H9 (cell line): ENCODE measurements around the gene IGF1R. TPM values are rescaled to one million over a fixed set of nuclear protein-coding genes. Genes with fewer than 3 reads are reported as not detected.

Experiments
- DNase-seq: peaks from one replicate; pipeline ENCODE4 v3.0.0-alpha.2; 2017
- H2AFZ ChIP-seq: one replicate; pipeline ENCODE4 v1.6.1; 2013; ENCODE audit warnings: mild to moderate bottlenecking, low read length, control low read depth, moderate library complexity
- H2AK5ac ChIP-seq: 2 replicates; pipeline ENCODE4 v1.6.1; 2013; ENCODE audit warnings: low read length, control low read depth, mixed read lengths; ENCODE audit not compliant: insufficient read length
- H2BK120ac ChIP-seq: one replicate; pipeline ENCODE4 v1.6.1; 2013; ENCODE audit warnings: low read depth, mild to moderate bottlenecking, low read length, control low read depth, inconsistent platforms; ENCODE audit not compliant: poor library complexity, severe bottlenecking
- H2BK12ac ChIP-seq: 2 replicates; pipeline ENCODE4 v1.6.1; 2013; ENCODE audit warnings: low read length, control low read depth, mixed read lengths, low read depth; ENCODE audit not compliant: insufficient read length
- H2BK15ac ChIP-seq: 2 replicates; pipeline ENCODE4 v1.6.1; 2013; ENCODE audit warnings: low read depth, low read length, control low read depth
- H2BK20ac ChIP-seq: one replicate; pipeline ENCODE4 v1.6.1; 2013; ENCODE audit warnings: low read depth, mild to moderate bottlenecking, low read length, control low read depth, inconsistent platforms; ENCODE audit not compliant: poor library complexity, severe bottlenecking
- H2BK5ac ChIP-seq: 2 replicates; pipeline ENCODE4 v1.6.1; 2013; ENCODE audit warnings: low read length, control low read depth, mixed read lengths; ENCODE audit not compliant: insufficient read length
- H3K14ac ChIP-seq: 2 replicates; pipeline ENCODE4 v1.6.1; 2013; ENCODE audit warnings: low read length, control low read depth; ENCODE audit not compliant: insufficient read depth
- H3K18ac ChIP-seq: 2 replicates; pipeline ENCODE4 v1.6.1; 2013; ENCODE audit warnings: low read depth, mild to moderate bottlenecking, mixed read lengths, low read length, control low read depth; ENCODE audit not compliant: insufficient read length
- H3K23ac ChIP-seq: 2 replicates; pipeline ENCODE4 v1.6.1; 2013; ENCODE audit warnings: low read length, control low read depth, mixed read lengths, low read depth; ENCODE audit not compliant: insufficient read length
- H3K23me2 ChIP-seq: 2 replicates; pipeline ENCODE4 v1.6.1; 2013; ENCODE audit warnings: low read depth, mild to moderate bottlenecking, mixed read lengths, low read length, control low read depth; ENCODE audit not compliant: insufficient read length, poor library complexity, severe bottlenecking
- H3K27ac ChIP-seq: 2 replicates; pipeline ENCODE4 v1.5.1; 2013; ENCODE audit warnings: low read length, control low read depth, mixed read lengths, low read depth; ENCODE audit not compliant: insufficient read length
- H3K27me3 ChIP-seq: 2 replicates; pipeline ENCODE4 v1.6.1; 2013; ENCODE audit warnings: low read length, control low read depth, inconsistent platforms; ENCODE audit not compliant: insufficient read depth
- H3K4ac ChIP-seq: 2 replicates; pipeline ENCODE4 v1.6.1; 2013; ENCODE audit warnings: low read depth, mild to moderate bottlenecking, control low read depth, inconsistent platforms, low read length, moderate library complexity
- H3K4me1 ChIP-seq: 2 replicates; pipeline ENCODE4 v1.6.1; 2013; ENCODE audit warnings: low read length, control low read depth, inconsistent platforms; ENCODE audit not compliant: insufficient read depth
- H3K4me2 ChIP-seq: 2 replicates; pipeline ENCODE4 v1.6.1; 2013; ENCODE audit warnings: low read length, control low read depth, mixed read lengths; ENCODE audit not compliant: insufficient read length, insufficient read depth
- H3K56ac ChIP-seq: 2 replicates; pipeline ENCODE4 v1.6.1; 2013; ENCODE audit warnings: low read depth, mild to moderate bottlenecking, mixed read lengths, low read length, control low read depth; ENCODE audit not compliant: insufficient read length
- H3K79me1 ChIP-seq: 2 replicates; pipeline ENCODE4 v1.6.1; 2013; ENCODE audit warnings: low read depth, mild to moderate bottlenecking, moderate library complexity, low read length, control low read depth, inconsistent platforms; ENCODE audit not compliant: insufficient read depth, poor library complexity, severe bottlenecking
- H3K79me2 ChIP-seq: 2 replicates; pipeline ENCODE4 v1.6.1; 2013; ENCODE audit warnings: low read length, control low read depth, inconsistent platforms; ENCODE audit not compliant: insufficient read depth
- H3K9ac ChIP-seq: 2 replicates; pipeline ENCODE4 v1.6.1; 2013; ENCODE audit warnings: low read length, control low read depth, mixed read lengths; ENCODE audit not compliant: insufficient read length; ENCODE audit errors: extremely low read depth
- H3K9me3 ChIP-seq: one replicate; pipeline ENCODE4 v1.6.1; 2013; ENCODE audit warnings: low read depth, low read length, inconsistent platforms; ENCODE audit not compliant: control insufficient read depth
- H3T11ph ChIP-seq: one replicate; pipeline ENCODE4 v1.6.1; 2013; ENCODE audit warnings: mild to moderate bottlenecking, low read length, control low read depth, inconsistent platforms
- H4K20me1 ChIP-seq: one replicate; pipeline ENCODE4 v1.6.1; 2013; ENCODE audit not compliant: control insufficient read depth, insufficient read length, insufficient read depth
- H4K5ac ChIP-seq: 2 replicates; pipeline ENCODE4 v1.6.1; 2013; ENCODE audit warnings: low read depth, mild to moderate bottlenecking, mixed read lengths, low read length, control low read depth; ENCODE audit not compliant: insufficient read length
- H4K8ac ChIP-seq: replicated peaks from 2 replicates; pipeline ENCODE4 v1.6.1; 2013; ENCODE audit warnings: low read length, control low read depth, mixed read lengths, low read depth; ENCODE audit not compliant: insufficient read length
- H4K91ac ChIP-seq: 2 replicates; pipeline ENCODE4 v1.6.1; 2013; ENCODE audit warnings: low read depth, mild to moderate bottlenecking, moderate library complexity, mixed read lengths, low read length, control low read depth; ENCODE audit not compliant: insufficient read length
- H3K27ac Mint-ChIP-seq, 3 experiments: 2 replicates in 2 of 3; 3 replicates in 1 of 3; pipeline ENCODE4 v1.8.0; 2020 to 2021; ENCODE audit warnings: mixed read lengths in 3 of 3, mild to moderate bottlenecking in 1 of 3, moderate library complexity in 1 of 3
- H3K27me3 Mint-ChIP-seq: 2 replicates; pipeline ENCODE4 v1.8.0; 2021; ENCODE audit warnings: low read depth, mild to moderate bottlenecking, moderate library complexity, mixed read lengths
- H3K36me3 Mint-ChIP-seq, 3 experiments: 2 replicates in 2 of 3; 3 replicates in 1 of 3; pipeline ENCODE4 v1.8.0; 2020 to 2021; ENCODE audit warnings: low read depth in 3 of 3, mixed read lengths in 3 of 3; ENCODE audit not compliant: insufficient read depth in 1 of 3
- H3K4me1 Mint-ChIP-seq, 2 experiments: 2 replicates each; pipeline ENCODE4 v1.8.0; 2020; ENCODE audit warnings: mixed read lengths in 2 of 2
- H3K4me3 Mint-ChIP-seq, 2 experiments: 2 replicates in 1 of 2; 3 replicates in 1 of 2; pipeline ENCODE4 v1.8.0; 2020 to 2021; ENCODE audit warnings: mild to moderate bottlenecking in 2 of 2, mixed read lengths in 2 of 2, moderate library complexity in 1 of 2
- H3K9me3 Mint-ChIP-seq, 2 experiments: 2 replicates in 1 of 2; 3 replicates in 1 of 2; pipeline ENCODE4 v1.8.0; 2020; ENCODE audit warnings: mild to moderate bottlenecking in 2 of 2, mixed read lengths in 2 of 2, moderate library complexity in 1 of 2
- CTCF ChIP-seq: fragments of 200-600 bp; sonication (generic); conservative IDR thresholded peaks from 3 replicates; pipeline ENCODE4 v1.8.0; 2021; ENCODE audit warnings: antibody characterized with exemption, mild to moderate bottlenecking
- WGBS: extraction: QIAGEN DNeasy Blood & Tissue Kit; methylation state at CpG from one replicate; pipeline ENCODE4 v1.1.7; 2013; ENCODE audit warnings: missing lambda C conversion rate, low lambda C conversion rate, mixed read lengths; ENCODE audit not compliant: insufficient read length; ENCODE audit errors: extremely low coverage; 5-methylcytosine and 5-hydroxymethylcytosine counted together
- total RNA-seq: library from RNA; stranded (reverse); gene quantifications from 2 replicates; pipeline ENCODE4 v1.2.1, GENCODE V29; 2021

Gene IGF1R
- total RNA-seq, 1 experiment from 2014 or later, result 70.0 TPM

GRCh38 chr15:98711810-98712209 is 63.5 kb downstream of the IGF1R start:
- WGBS, result no CpG with 5 or more reads among the region's 2 CpGs
- Histone ChIP-seq H3T11ph (no peak overlapping the region), H4K5ac (no peak overlapping the region), H3K4me1 (peaks cover 34% of the 10 kb centered on the region; the same call in 1 of the 2 replicates), H4K20me1 (no peaks in the 10 kb centered on the region), H3K56ac (no peak overlapping the region), H3K79me2 (peaks cover 87% of the 10 kb centered on the region; the same call in 1 of the 2 replicates), H3K4me2 (no peak overlapping the region), H2BK5ac (no peak overlapping the region), H2BK15ac (no peak overlapping the region), H2BK120ac (no peak overlapping the region), H3K4ac (no peak overlapping the region), H4K8ac (no peak overlapping the region), H3K27me3 (no peaks in the 10 kb centered on the region; the same call in 1 of the 2 replicates), H3K9ac (no peak overlapping the region), H3K27ac (no peak overlapping the region), H2BK12ac (no peak overlapping the region), H3K9me3 (no peaks in the 10 kb centered on the region), H4K91ac (no peak overlapping the region), H3K14ac (no peak overlapping the region), H3K23ac (no peak overlapping the region), H3K23me2 (no peaks in the 10 kb centered on the region), H2BK20ac (no peak overlapping the region), H3K79me1 (peaks cover 16% of the 10 kb centered on the region), H2AK5ac (no peak overlapping the region), H3K18ac (no peak overlapping the region), H2AFZ (no peak overlapping the region)
- no peaks in the 10 kb centered on the region for H3K27me3 Mint-ChIP-seq
- peaks cover 5% of the 10 kb centered on the region in 2 experiments; a peak in 3 of 5 replicates for H3K9me3 Mint-ChIP-seq
- H3K4me3 Mint-ChIP-seq, result no peak overlapping the region; a peak in 1 of 5 replicates
- peaks cover 29 to 37% (median 34%) of the 10 kb centered on the region in 3 experiments for H3K36me3 Mint-ChIP-seq
- peak overlapping the region in 2 of 3 experiments; percentile 12 to 33; a peak in 3 of 7 replicates for H3K27ac Mint-ChIP-seq
- no peak for TF ChIP-seq CTCF
- DNase-seq, result no peak
- H3K4me1 Mint-ChIP-seq, result peaks cover 76 to 77% of the 10 kb centered on the region in 2 experiments
